ENCODE results near the gene HRCT1.

DNA sequence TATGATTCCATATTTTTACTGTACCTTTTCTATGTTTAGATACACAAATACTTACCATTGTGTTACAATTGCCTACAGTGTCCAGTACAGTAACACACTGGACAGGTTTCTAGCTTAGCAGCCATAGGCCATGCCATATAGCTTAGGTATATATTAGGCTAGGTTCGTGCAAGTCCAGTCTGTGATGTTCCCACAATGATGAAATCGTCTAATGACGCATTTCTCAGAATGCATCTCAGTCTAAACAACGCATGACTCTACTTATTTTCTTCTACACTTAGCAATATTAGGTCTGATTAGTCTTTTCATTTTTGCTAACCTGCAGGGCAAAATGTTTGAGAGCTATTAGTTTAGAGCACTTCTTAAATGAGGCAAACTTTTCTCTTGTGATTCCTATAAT, 29.3 kb downstream of the HRCT1 start:
- TF ChIP-seq CTCF (conservative IDR thresholded peaks at IDR 0.05; ENCODE audit: low read length) (no peak), EZH2phosphoT487 (IDR thresholded peaks at IDR 0.05; ENCODE audit: borderline replicate concordance) (no peak)
